Mesenchymal stem cell (in vitro differentiated cells and primary cell): ENCODE data around the gene HYAL3.

Experiments
- DNase-seq: peaks from one replicate; pipeline ENCODE4 v3.0.0-alpha.2; 2013
- H2AFZ ChIP-seq: one replicate; pipeline ENCODE4 v1.6.1; 2013; ENCODE audit warnings: low read depth, mild to moderate bottlenecking, control low read depth, inconsistent platforms, low read length, moderate library complexity
- H2AK5ac ChIP-seq: 2 replicates; pipeline ENCODE4 v1.6.1; 2013; ENCODE audit warnings: low read length, moderate library complexity, mild to moderate bottlenecking, inconsistent platforms; ENCODE audit not compliant: severe bottlenecking
- H2BK120ac ChIP-seq: one replicate; pipeline ENCODE4 v1.6.1; 2013; ENCODE audit warnings: low read depth, mild to moderate bottlenecking, inconsistent platforms, low read length, moderate library complexity
- H2BK12ac ChIP-seq, 2 experiments: one replicate each; pipeline ENCODE4 v1.6.1; 2013; ENCODE audit warnings: inconsistent platforms in 2 of 2, low read length in 2 of 2, mild to moderate bottlenecking in 2 of 2, moderate library complexity in 2 of 2, control low read depth in 1 of 2
- H2BK15ac ChIP-seq: one replicate; pipeline ENCODE4 v1.6.1; 2013; ENCODE audit warnings: mild to moderate bottlenecking, low read depth, inconsistent platforms; ENCODE audit not compliant: poor library complexity, severe bottlenecking
- H2BK5ac ChIP-seq: 2 replicates; pipeline ENCODE4 v1.6.1; 2013; ENCODE audit warnings: low read depth, mild to moderate bottlenecking, low read length, control low read depth, inconsistent platforms; ENCODE audit not compliant: poor library complexity, severe bottlenecking
- H3K14ac ChIP-seq, 2 experiments: one replicate each; pipeline ENCODE4 v1.6.1; 2013; ENCODE audit warnings: inconsistent platforms in 2 of 2, low read length in 2 of 2, control low read depth in 1 of 2, mild to moderate bottlenecking in 1 of 2, moderate library complexity in 1 of 2
- H3K18ac ChIP-seq, 2 experiments: one replicate each; pipeline ENCODE4 v1.6.1; 2013; ENCODE audit warnings: inconsistent platforms in 2 of 2, low read length in 2 of 2, control low read depth in 1 of 2, low read depth in 1 of 2, mild to moderate bottlenecking in 1 of 2
- H3K23ac ChIP-seq, 2 experiments: one replicate each; pipeline ENCODE4 v1.6.1; 2013; ENCODE audit warnings: inconsistent platforms in 2 of 2, low read length in 2 of 2, mild to moderate bottlenecking in 2 of 2, moderate library complexity in 2 of 2, control low read depth in 1 of 2
- H3K27ac ChIP-seq: 2 replicates; pipeline ENCODE4 v1.5.1; 2013; ENCODE audit warnings: mild to moderate bottlenecking, moderate library complexity, low read length, control low read depth, inconsistent platforms; ENCODE audit not compliant: poor library complexity, severe bottlenecking
- H3K27me3 ChIP-seq, 2 experiments: 2 replicates each; pipeline versions ENCODE4 v1.6.1 to v1.7.0; 2013; ENCODE audit warnings: low read length in 2 of 2, mild to moderate bottlenecking in 2 of 2, moderate library complexity in 2 of 2, control low read depth in 1 of 2, inconsistent platforms in 1 of 2; ENCODE audit not compliant: control insufficient read depth in 1 of 2, insufficient read depth in 1 of 2
- H3K36me3 ChIP-seq, 2 experiments: 2 replicates each; pipeline versions ENCODE4 v1.6.1 to v1.7.0; 2013; ENCODE audit warnings: low read length in 2 of 2, control low read depth in 1 of 2, inconsistent platforms in 1 of 2, low read depth in 1 of 2, mild to moderate bottlenecking in 1 of 2; ENCODE audit not compliant: insufficient read depth in 2 of 2, control insufficient read depth in 1 of 2
- H3K4ac ChIP-seq, 2 experiments: one replicate each; pipeline ENCODE4 v1.6.1; 2013; ENCODE audit warnings: inconsistent platforms in 2 of 2, low read length in 2 of 2, mild to moderate bottlenecking in 2 of 2, moderate library complexity in 2 of 2, control low read depth in 1 of 2, low read depth in 1 of 2
- H3K4me1 ChIP-seq: 2 replicates; pipeline ENCODE4 v1.6.1; 2013; ENCODE audit warnings: low read depth, low read length, control low read depth; ENCODE audit not compliant: control insufficient read depth, insufficient read depth
- H3K4me2 ChIP-seq: 2 replicates; pipeline ENCODE4 v1.6.1; 2013; ENCODE audit warnings: low read length, mild to moderate bottlenecking, inconsistent platforms; ENCODE audit not compliant: poor library complexity, severe bottlenecking
- H3K4me3 ChIP-seq, 2 experiments: 2 replicates each; pipeline versions ENCODE4 v1.5.1 to v1.7.0; 2013; ENCODE audit warnings: low read length in 2 of 2, mild to moderate bottlenecking in 2 of 2, control low read depth in 1 of 2, low read depth in 1 of 2; ENCODE audit not compliant: insufficient read depth in 1 of 2
- H3K79me1 ChIP-seq: replicated peaks from 2 replicates; pipeline ENCODE4 v1.6.1; 2013; ENCODE audit warnings: mild to moderate bottlenecking, control low read depth, low read length, inconsistent platforms; ENCODE audit not compliant: poor library complexity, severe bottlenecking
- H3K9ac ChIP-seq: 2 replicates; pipeline ENCODE4 v1.7.0; 2013; ENCODE audit warnings: mild to moderate bottlenecking, low read length, moderate library complexity
- H3K9me3 ChIP-seq: 2 replicates; pipeline ENCODE4 v1.7.0; 2013; ENCODE audit warnings: mild to moderate bottlenecking, low read length; ENCODE audit not compliant: control insufficient read depth
- H4K8ac ChIP-seq: one replicate; pipeline ENCODE4 v1.6.1; 2013; ENCODE audit warnings: inconsistent platforms, mild to moderate bottlenecking, low read length, moderate library complexity
- H4K91ac ChIP-seq: one replicate; pipeline ENCODE4 v1.6.1; 2013; ENCODE audit warnings: mild to moderate bottlenecking, low read length, inconsistent platforms
- WGBS: methylation state at CpG from one replicate; pipeline ENCODE4 v1.1.7; 2013; ENCODE audit warnings: mixed read lengths; 5-methylcytosine and 5-hydroxymethylcytosine counted together

Gene HYAL3

DNA sequence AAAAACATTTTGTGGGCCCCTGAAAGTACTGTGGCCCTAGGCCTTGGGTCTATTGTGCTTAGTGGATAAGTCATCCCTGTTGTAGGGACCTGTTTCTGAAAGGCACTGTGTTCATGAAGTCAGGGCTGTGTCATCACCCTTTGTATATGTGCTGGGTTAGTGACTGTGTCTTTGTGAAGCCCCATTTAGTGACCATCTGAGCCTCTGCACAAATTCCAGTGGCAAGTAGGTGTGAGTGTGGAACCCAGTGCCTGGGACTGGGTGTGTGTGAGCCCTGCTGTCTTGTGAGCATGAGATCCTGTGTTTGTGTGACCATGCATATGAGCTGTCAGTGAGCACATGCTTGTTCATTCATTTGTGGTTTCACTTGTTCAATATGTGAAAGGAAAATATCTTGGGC lies 5.4 kb upstream of the HYAL3 start:
- Histone ChIP-seq H3K36me3 (peaks cover 0 to 3% of the 10 kb centered on the region in 2 experiments), H4K91ac (no peak overlapping the region), H2BK15ac (no peak overlapping the region)

DNA sequence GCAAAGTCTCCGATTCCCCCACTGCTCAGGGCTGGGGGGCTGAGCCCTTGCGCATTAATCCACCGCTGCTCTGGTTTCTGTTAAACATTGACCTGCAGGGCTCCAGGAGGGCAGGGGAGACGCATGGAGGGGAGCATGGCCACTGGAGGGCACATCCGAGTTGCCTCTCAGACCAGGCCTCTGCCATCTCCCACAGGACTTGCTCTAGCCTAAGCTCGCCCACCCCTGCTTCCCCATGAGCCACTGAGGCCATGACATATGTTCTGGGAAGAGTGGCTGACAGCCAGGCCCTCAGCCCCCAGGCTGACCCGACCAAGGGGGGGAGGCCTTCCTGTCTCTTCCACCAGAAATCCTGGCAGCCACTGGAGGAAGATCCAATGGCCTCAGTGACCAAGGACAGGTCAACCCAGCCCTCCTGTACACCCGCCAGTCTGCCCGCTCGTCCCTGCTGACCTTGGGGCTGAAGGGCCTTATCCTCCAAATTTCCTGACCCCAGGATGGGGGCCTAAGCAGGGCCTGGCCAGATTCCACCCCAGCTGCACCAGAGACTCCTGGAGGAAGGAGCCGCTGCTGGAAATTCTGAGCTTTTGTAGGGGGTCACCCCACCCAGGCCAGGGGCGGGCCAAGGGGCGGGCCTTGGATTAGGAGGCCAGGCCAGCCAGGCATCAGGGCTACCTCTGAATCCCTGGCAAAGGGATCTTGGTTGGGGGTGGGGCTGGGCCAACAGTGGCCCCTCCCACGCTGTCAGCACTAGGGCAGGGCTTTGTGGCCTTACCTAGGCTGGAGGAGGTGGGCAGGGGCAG lies 4.0 kb upstream of the HYAL3 start, which contains the start of gene HYAL1:
TSS of gene HYAL1 (minus strand) at position 562 of the 803 bp plus-strand sequence. CDS start 618 bp downstream, outside the sequence.
- H2AFZ ChIP-seq: no peak within 1 kb of the TSS
- H3K9me3 ChIP-seq: no peaks in the 10 kb centered on the region
- no peak within 1 kb of the TSS for H3K23ac ChIP-seq
- H3K14ac ChIP-seq: no peak within 1 kb of the TSS
- H4K8ac ChIP-seq: no peak within 1 kb of the TSS
- peak within 1 kb of the TSS; percentile 22 for H3K9ac ChIP-seq
- no peak within 1 kb of the TSS for H3K18ac ChIP-seq
- no peak within 1 kb of the TSS for H3K4me3 ChIP-seq
- H2BK15ac ChIP-seq: no peak within 1 kb of the TSS
- no peak within 1 kb of the TSS for H3K4me2 ChIP-seq
- no peak within 1 kb of the TSS for H4K91ac ChIP-seq
- WGBS: 80% methylated on average over 14 of the region's 14 CpGs
- no peaks in the 10 kb centered on the region for H3K27me3 ChIP-seq
- peaks cover 9% of the 10 kb centered on the region for H3K79me1 ChIP-seq
- H3K27ac ChIP-seq: no peak within 1 kb of the TSS
- no peaks in the 10 kb centered on the region for H3K36me3 ChIP-seq
- no peak within 1 kb of the TSS for H3K4ac ChIP-seq
- no peak within 1 kb of the TSS for H2BK120ac ChIP-seq
- DNase-seq: no peak
- H2AK5ac ChIP-seq: peak within 1 kb of the TSS; percentile 59
- H2BK12ac ChIP-seq: peak within 1 kb of the TSS in 1 of 2 experiments; percentile 21
- peaks cover 34% of the 10 kb centered on the region for H3K4me1 ChIP-seq
- H2BK5ac ChIP-seq: no peak within 1 kb of the TSS

More for the DNA sequence above, 5.4 kb upstream of the HYAL3 start:
- Histone ChIP-seq H3K27me3 (no peaks in the 10 kb centered on the region), H3K9me3 (peaks cover 3% of the 10 kb centered on the region), H2BK12ac (no peak overlapping the region), H3K79me1 (peaks cover 4% of the 10 kb centered on the region), H3K9ac (no peak overlapping the region), H2BK5ac (no peak overlapping the region), H3K27ac (no peak overlapping the region), H3K14ac (no peak overlapping the region), H3K23ac (no peak overlapping the region), H3K4me1 (peaks cover 29% of the 10 kb centered on the region), H2AFZ (no peak overlapping the region), H3K18ac (no peak overlapping the region), H2BK120ac (no peak overlapping the region), H3K4ac (no peak overlapping the region), H4K8ac (no peak overlapping the region), H2AK5ac (no peak overlapping the region), H3K4me2 (no peak overlapping the region), H3K4me3 (no peak overlapping the region)
- peak; percentile 34 for DNase-seq

DNA sequence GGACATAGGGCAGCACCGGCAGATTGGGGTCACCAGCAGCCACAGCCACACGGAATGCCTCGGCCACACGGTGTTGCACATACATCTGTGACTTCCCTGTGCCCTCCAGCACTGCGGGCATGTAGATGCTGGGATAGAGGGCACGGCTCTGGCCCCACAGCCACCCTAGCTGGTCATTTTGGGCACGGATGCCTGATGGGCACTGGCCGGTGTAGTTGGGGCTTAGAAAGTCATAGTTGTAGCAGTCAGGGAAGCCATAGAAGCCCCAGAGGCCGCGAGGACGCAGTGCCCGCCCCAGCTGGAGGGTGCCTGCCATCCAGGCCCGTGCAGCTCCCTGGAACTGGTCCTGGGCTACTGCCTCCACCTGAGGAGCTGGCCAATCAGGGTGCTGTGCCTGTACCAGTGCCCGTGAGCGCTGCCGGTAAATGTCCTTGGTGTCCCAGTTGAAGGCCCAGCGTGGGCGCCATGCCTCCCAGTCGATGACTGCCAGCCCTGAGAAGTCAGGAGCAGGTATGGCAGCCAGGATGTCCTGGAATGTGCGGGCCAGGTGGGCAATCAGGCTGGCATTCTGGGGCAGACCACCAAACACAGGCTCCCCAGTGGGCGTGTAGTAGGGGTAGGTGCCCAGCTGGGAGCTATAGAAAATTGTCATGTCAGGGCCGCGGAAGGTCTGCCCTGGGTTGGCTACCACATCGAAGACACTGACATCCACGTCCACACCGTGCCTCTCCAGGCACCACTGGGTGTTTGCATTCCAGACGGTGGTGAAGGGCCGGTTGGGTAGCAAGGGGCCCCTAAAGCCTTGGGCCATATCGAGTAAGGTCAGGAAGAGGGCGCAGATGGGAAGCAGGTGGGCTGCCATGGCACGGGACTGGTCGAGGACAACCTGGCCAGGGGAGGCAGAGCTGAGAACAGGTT lies 3.1 kb upstream of the HYAL3 start:
- H3K9me3 ChIP-seq: no peaks in the 10 kb centered on the region
- peak overlapping the region; percentile 23 for H2AK5ac ChIP-seq
- peak overlapping the region in 1 of 2 experiments; percentile 55 for H3K14ac ChIP-seq
- peak overlapping the region; percentile 47 for H4K91ac ChIP-seq
- H4K8ac ChIP-seq: peak overlapping the region; percentile 5
- peaks cover 0 to 4% of the 10 kb centered on the region in 2 experiments for H3K36me3 ChIP-seq
- H2AFZ ChIP-seq: no peak overlapping the region
- no peak overlapping the region for H3K23ac ChIP-seq
- no peak overlapping the region for H3K4ac ChIP-seq
- peak overlapping the region in 1 of 2 experiments; percentile 21 for H2BK12ac ChIP-seq
- H3K4me3 ChIP-seq: no peak overlapping the region
- H3K9ac ChIP-seq: no peak overlapping the region
- H2BK5ac ChIP-seq: no peak overlapping the region
- H3K27ac ChIP-seq: no peak overlapping the region
- no peak for DNase-seq
- peaks cover 12% of the 10 kb centered on the region for H3K79me1 ChIP-seq
- no peaks in the 10 kb centered on the region for H3K27me3 ChIP-seq
- H3K4me2 ChIP-seq: no peak overlapping the region
- no peak overlapping the region for H2BK15ac ChIP-seq
- peaks cover 36% of the 10 kb centered on the region for H3K4me1 ChIP-seq
- H3K18ac ChIP-seq: no peak overlapping the region
- H2BK120ac ChIP-seq: no peak overlapping the region
- 97% methylated on average over 32 of the region's 32 CpGs for WGBS
